Sigmoid colon (tissue), 4 donors: ENCODE data around the gene CBL.
A peak's percentile ranks its signal among the peaks of the same experiment; 100 is the strongest.

ENCODE experiments used
- EP300 ChIP-seq, 4 donors: sonication (generic); formaldehyde crosslinking; IDR thresholded peaks; one replicate each; pipeline ENCODE4 v1.6.1; 2017; ENCODE audit warnings: antibody characterized with exemption in 4 of 4
- POLR2A ChIP-seq, 2 donors: fragments of 450-650 bp; IDR thresholded peaks; one replicate each; pipeline ENCODE4 v1.6.1; 2016; ENCODE audit warnings: antibody characterized with exemption in 2 of 2, mild to moderate bottlenecking in 2 of 2, moderate library complexity in 2 of 2
- POLR2AphosphoS5 ChIP-seq, 4 donors: sonication (generic); formaldehyde crosslinking; IDR thresholded peaks; one replicate each; pipeline ENCODE4 v1.6.1; 2017; ENCODE audit warnings: antibody characterized with exemption in 4 of 4
- TF ChIP-seq, protein P1 (sequence below), 4 experiments: fragments of 450-650 bp in 3 of 4; fragments of 200-600 bp in 1 of 4; IDR thresholded peaks; one replicate each; pipeline ENCODE4 v1.5.1; 2016 to 2019; ENCODE audit warnings: antibody characterized with exemption in 4 of 4, mild to moderate bottlenecking in 3 of 4, moderate library complexity in 2 of 4

DNA sequence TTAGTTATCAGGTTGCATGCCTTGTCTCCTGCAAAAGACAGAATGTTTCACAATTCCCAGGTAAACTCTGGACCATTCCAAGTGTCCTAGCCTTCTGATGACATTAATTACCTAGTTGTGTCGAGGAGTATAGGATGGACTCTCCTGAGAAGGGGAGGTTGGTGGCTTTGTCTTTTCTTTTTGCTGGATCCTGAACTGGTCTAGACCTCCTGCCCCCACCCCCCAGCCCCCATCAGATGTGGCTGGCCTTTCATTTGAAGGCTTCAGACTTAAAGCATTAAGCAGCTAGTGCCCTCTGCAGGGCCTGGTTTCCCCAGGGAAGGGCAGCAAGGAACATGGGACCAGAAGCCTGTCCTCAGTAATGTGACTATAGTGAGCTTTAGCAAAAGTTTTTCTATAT lies 101.1 kb downstream of the CBL start:
- TF ChIP-seq, protein P1, sequence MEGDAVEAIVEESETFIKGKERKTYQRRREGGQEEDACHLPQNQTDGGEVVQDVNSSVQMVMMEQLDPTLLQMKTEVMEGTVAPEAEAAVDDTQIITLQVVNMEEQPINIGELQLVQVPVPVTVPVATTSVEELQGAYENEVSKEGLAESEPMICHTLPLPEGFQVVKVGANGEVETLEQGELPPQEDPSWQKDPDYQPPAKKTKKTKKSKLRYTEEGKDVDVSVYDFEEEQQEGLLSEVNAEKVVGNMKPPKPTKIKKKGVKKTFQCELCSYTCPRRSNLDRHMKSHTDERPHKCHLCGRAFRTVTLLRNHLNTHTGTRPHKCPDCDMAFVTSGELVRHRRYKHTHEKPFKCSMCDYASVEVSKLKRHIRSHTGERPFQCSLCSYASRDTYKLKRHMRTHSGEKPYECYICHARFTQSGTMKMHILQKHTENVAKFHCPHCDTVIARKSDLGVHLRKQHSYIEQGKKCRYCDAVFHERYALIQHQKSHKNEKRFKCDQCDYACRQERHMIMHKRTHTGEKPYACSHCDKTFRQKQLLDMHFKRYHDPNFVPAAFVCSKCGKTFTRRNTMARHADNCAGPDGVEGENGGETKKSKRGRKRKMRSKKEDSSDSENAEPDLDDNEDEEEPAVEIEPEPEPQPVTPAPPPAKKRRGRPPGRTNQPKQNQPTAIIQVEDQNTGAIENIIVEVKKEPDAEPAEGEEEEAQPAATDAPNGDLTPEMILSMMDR (IDR thresholded peaks at IDR 0.05): peak in 1 of 4 experiments; percentile 26
- no peak for TF ChIP-seq POLR2A (IDR thresholded peaks at IDR 0.05)
- peak in 1 of 4 donors; percentile 3 for TF ChIP-seq POLR2AphosphoS5 (IDR thresholded peaks at IDR 0.05)
- no peak for TF ChIP-seq EP300 (IDR thresholded peaks at IDR 0.05)
